GM18507 (cell line): Measurements from ENCODE around the gene DHX36.

Experiments used
- DNase-seq: peaks from one replicate; pipeline ENCODE4 v3.0.0; 2011; ENCODE audit warnings: low read depth; ENCODE audit not compliant: insufficient read length; ENCODE audit errors: extremely low spot score
- FAIRE-seq: peaks from 2 replicates; lab custom pipeline; 2011; peaks lifted over from hg19 to GRCh38; lab: Jason Lieb, UNC

Gene DHX36

DNA sequence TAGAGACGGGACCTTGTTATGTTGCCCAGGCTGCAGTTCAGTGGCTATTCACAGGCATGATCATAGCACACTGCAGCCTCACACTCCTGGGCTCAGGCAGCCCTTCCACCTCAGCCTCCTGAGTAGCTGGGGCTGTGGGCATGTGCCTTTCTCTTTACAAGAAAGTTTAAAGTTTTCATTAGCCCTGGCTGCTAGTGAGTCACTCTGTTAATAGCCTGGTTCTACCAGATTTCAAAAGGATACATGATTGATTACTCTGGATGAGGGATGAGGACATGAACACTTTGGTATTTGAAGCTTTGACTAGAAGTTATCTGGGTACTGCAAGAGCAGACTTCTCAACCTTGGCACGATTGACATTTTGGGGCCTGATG, 95.1 kb downstream of the DHX36 start:
- no peak for FAIRE-seq
- DNase-seq, result no peak

DNA sequence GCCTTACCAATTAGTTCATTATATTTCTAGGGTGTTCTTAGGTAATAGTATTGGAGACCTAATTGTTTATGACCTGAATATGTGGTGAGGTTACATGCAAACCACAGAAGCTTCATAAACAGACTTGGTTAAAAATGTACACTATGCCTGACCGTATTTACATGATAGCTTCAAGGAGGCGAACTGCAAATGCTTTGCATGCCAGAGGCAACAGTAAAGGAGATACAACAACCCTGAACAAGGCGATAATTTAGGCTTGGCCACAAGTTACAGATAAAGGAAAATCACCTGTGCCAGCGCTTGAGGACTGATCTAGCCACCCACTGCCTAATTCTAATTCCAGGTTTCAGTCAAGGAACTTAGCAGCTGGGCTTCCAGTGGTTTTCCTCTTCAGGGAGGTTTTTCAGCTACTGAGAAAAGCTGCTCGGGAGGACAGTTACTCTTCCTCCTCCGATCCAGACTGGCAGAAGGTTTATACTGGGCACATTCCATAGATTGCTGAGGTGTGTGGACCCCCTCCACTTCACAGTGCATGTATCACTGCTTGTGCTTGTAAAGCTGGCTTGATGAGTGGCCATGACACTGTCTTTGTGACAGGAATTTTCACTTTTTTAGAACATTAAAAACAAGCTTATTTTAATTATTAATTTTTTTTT, 95.6 kb downstream of the DHX36 start:
- no peak for FAIRE-seq
- no peak for DNase-seq

DNA sequence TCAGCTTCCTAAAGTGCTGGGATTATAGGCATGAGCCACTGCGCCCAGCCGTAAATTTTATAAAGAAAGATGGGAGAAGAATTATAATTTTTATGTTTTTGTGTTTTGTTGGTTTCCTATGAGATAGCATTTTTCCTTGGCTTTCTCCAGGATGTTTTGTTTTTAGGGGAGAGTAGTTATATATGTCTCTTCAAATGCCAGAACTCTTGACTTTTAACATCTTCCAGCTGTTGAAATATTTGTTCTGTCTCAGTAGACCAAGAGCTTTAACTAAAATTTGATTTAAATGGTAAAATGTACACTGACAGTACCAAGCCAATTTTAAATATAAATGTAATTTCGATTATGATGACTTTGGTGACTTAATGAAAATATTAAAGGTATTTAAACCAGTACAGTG, 96.8 kb downstream of the DHX36 start:
- DNase-seq (no peak), FAIRE-seq (no peak)

DNA sequence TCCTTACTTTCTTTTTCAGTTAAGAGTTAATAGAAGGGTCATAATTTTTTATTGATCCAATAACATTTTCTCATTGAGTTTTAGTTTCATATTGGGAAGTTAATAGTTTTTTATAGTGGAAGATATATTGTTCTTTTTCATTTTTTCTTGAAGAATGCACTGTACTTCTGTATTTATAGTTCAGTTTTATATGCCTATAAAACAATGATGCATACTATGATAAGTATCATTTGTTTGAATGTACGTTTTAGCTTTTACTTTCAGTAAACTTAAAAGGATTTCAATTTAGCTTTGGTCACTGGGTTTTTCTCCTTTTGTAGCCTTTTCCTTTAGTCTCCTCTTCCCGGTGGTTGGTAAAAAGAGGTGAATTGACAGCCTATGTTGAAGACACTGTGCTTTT, 98.8 kb downstream of the DHX36 start:
- FAIRE-seq, result no peak
- DNase-seq, result no peak

DNA sequence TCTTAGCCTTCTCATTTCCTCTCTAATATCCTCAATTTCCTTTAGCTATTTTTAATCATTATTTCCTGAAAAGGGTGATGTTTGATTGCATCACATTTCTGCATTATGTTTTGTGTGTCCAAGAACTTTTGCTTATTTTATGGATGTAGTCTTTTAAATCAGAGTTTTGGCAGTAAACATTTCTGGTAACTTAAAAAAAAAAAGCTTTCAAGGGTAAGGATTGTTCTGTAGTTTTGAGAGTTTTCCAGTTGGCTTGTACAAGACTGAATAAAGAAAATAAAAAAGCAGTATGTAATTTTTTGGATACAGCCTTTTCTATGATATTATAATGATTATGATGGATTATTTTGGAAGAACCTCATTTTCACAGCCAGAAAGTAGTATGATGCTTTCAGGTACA, 99.4 kb downstream of the DHX36 start:
- DNase-seq, result no peak
- no peak for FAIRE-seq

DNA sequence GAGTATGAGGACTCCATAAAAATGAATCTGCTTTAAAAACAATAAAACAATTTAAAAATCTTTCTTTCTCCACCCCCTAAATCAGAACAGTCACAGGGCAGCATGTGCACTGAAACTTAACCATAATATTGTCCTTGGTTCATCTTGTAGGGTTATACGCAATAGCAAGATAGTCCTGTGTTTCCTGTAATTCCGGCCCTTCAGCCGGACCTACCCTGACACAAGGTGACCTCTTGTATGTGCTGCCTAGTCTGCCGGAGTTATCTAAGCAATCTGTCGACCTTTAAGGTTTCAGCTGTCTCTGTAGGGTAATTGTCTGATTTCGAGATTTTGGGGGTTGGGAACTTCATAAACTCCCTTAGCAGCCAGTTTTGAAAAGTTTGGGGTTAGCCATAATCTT, 99.9 kb downstream of the DHX36 start:
- no peak for FAIRE-seq
- DNase-seq, result no peak

DNA sequence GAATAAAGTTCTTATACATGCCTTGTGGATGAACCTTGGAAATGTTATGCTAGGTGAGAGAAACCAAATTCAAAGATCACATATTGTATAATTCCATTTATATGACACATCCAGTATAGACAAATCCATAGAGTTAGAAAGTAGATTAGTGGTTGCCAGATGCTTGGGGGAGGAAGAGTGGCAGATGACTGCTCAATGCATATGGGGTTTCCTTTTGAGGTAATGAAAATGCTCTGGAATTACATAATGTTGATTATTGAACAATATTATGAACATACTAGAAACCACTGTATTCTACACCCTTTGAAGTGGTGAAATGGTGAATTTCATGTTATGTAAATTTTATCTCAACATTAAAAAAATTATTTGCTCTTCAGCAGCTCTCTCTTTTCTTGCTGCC, 100.8 kb downstream of the DHX36 start:
- no peak for DNase-seq
- FAIRE-seq, result no peak
